ENCODE measurements around the gene ARHGDIB. TPM values are rescaled to one million over a fixed set of nuclear protein-coding genes. Genes with fewer than 3 reads are reported as not detected.

The ARHGDIB gene
- total RNA-seq, 1 donor from 2014 or later: 10.4 TPM

DNA sequence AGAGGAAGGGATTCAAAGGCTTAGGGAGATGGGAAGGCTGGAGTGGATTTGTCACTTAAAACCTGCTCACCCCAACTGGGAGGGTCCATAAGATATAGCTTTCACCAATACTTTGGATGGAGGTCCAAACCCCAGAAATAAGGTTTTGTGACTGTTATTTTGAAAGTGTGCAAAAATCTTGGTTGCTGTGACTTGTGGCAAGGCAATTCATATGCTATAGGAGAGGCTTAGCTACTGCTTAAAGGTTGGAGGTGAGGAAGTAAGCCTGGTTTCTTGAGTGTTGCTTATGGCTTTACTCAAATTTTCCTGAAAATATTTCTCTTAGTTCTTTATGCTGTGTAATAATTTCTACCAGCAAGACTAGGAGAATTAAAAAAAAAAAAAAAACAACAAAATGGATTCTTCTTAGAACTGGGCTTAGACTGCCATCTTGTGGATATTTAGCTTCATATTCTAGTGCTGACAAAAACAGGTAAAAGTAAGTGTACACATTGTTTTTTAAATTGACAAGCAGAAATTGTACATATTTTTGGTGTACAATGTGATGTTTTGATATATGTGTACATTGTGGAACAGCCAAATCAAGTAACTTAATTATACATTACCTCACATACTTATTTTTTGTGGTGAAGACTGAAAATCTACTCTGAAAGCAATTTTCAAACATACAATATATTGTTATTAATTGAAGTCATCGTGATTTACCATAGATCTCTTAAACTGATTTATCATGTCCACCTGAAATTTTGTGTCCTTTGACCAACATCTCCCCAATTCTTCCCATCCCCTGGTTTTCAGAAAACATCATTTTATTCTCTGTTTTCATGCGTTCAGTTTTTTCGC lies 34.4 kb upstream of the ARHGDIB start:
- no peaks in the 10 kb centered on the region for H3K27me3 ChIP-seq (ENCODE audit: control insufficient read depth, insufficient read depth, low read length)
- TF ChIP-seq, protein P1, sequence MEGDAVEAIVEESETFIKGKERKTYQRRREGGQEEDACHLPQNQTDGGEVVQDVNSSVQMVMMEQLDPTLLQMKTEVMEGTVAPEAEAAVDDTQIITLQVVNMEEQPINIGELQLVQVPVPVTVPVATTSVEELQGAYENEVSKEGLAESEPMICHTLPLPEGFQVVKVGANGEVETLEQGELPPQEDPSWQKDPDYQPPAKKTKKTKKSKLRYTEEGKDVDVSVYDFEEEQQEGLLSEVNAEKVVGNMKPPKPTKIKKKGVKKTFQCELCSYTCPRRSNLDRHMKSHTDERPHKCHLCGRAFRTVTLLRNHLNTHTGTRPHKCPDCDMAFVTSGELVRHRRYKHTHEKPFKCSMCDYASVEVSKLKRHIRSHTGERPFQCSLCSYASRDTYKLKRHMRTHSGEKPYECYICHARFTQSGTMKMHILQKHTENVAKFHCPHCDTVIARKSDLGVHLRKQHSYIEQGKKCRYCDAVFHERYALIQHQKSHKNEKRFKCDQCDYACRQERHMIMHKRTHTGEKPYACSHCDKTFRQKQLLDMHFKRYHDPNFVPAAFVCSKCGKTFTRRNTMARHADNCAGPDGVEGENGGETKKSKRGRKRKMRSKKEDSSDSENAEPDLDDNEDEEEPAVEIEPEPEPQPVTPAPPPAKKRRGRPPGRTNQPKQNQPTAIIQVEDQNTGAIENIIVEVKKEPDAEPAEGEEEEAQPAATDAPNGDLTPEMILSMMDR (IDR thresholded peaks at IDR 0.05; ENCODE audit: insufficient read depth, low read length, poor library complexity, severe bottlenecking): peak; percentile 44
- DNase-seq (ENCODE audit: low read depth): peak; percentile 31

DNA sequence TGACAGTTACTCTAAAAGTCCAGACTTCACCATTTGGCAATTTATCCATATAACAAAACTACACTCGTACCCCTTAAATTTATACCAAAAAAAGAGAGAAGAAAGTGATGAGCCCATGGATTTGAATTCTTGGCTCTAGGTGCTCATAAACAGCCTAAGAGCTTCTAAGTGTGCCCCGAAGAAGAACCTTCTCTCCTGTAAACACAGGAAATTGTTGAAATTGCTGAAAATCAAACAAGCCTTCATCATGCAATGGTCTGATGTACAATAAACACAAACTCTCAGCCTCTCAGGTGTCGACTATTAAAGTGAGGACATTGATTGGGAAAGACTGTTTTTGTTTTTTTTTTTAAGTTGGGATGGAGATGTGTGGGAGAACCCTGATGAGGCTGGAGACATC lies 33.2 kb upstream of the ARHGDIB start:
- TF ChIP-seq, protein P1 (IDR thresholded peaks at IDR 0.05; ENCODE audit: insufficient read depth, low read length, poor library complexity, severe bottlenecking): no peak
- DNase-seq (ENCODE audit: low read depth): no peak
- H3K4me3 ChIP-seq (ENCODE audit: low read depth, low read length): no peak overlapping the region
- H3K27me3 ChIP-seq (ENCODE audit: control insufficient read depth, insufficient read depth, low read length): no peaks in the 10 kb centered on the region
- H3K36me3 ChIP-seq (ENCODE audit: control insufficient read depth, insufficient read depth, low read length): no peaks in the 10 kb centered on the region

More for the DNA sequence above, 34.4 kb upstream of the ARHGDIB start:
- H3K36me3 ChIP-seq (ENCODE audit: control insufficient read depth, insufficient read depth, low read length): no peaks in the 10 kb centered on the region
- no peak overlapping the region for H3K4me3 ChIP-seq (ENCODE audit: low read depth, low read length)

DNA sequence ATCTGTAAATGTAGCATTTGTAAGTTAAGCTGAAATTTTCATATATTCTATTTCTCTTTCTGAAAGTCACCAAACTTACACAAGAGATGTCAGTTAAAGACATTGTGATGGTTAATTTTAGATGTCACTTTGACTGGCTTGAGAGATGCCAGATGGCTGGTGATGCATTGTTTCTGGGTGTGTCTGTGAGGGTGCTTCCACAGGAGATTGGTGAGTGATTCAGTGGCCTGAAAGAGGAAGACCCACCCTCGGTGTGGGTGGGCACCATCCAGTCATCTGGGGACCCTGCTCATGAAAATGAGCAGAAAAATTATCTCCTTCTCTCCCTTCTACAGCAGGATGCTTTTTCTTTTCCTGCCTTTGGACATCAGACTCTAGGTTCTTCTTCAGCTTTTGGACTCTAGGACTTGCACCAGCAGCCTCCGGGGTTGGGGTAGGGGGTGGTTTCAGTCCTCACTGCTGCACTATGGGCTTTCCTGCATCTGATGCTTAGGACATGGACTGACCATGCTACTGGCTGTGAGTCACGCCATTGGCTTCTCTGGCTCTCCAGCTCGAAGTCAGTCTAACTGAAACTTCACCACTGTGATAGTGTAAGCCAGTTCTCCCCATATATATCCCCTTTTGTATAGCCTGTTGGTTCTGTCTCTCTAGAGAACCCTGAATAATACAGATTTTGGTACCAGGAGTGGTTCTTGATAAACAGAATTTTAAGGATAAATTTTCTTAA lies 32.3 kb upstream of the ARHGDIB start:
- H3K36me3 ChIP-seq (ENCODE audit: control insufficient read depth, insufficient read depth, low read length): no peaks in the 10 kb centered on the region
- H3K27me3 ChIP-seq (ENCODE audit: control insufficient read depth, insufficient read depth, low read length): no peaks in the 10 kb centered on the region
- no peak overlapping the region for H3K4me3 ChIP-seq (ENCODE audit: low read depth, low read length)
- no peak for DNase-seq (ENCODE audit: low read depth)
- TF ChIP-seq, protein P1 (IDR thresholded peaks at IDR 0.05; ENCODE audit: insufficient read depth, low read length, poor library complexity, severe bottlenecking): no peak

DNA sequence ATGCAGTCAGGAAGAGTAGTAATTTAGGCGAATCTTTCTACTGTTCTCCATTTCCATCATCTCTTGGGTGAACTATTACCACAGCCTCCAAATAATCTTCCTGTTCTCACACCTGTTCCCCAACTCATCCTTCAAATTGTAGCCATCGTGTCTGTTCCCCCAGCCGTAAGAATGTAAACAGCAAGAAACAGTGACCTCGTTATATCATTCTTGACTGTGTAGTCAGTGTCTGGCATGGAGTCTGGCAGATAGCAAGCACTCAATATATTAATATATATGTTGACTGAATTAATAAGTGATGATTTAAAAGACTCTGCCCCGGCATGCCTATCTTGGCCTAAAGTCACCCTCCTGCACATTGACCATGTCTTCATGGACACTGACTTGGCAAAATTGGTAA lies 31.7 kb upstream of the ARHGDIB start:
- DNase-seq (ENCODE audit: low read depth): no peak
- H3K36me3 ChIP-seq (ENCODE audit: control insufficient read depth, insufficient read depth, low read length): no peaks in the 10 kb centered on the region
- TF ChIP-seq, protein P1 (IDR thresholded peaks at IDR 0.05; ENCODE audit: insufficient read depth, low read length, poor library complexity, severe bottlenecking): no peak
- no peak overlapping the region for H3K4me3 ChIP-seq (ENCODE audit: low read depth, low read length)
- no peaks in the 10 kb centered on the region for H3K27me3 ChIP-seq (ENCODE audit: control insufficient read depth, insufficient read depth, low read length)

DNA sequence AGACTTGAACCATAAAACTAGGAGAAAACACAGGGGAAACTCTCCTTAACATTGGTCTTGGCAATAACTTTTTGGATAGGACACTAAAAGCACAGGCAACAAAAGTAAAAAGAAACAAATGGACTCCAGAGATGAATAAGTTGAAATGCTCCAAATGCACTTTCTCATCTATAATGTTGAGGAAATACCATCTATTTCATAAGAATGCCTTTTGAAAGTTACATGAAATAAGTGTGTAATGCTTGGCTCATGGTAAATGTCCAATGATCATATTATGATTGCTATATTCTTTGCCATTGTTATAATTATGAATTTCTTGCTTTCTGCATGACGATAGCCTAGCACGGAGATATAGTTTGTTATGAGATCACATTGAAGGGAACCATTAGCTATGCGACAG lies 31.3 kb upstream of the ARHGDIB start:
- DNase-seq (ENCODE audit: low read depth): no peak
- Histone ChIP-seq H3K4me3 (ENCODE audit: low read depth, low read length) (no peak overlapping the region), H3K36me3 (ENCODE audit: control insufficient read depth, insufficient read depth, low read length) (no peaks in the 10 kb centered on the region), H3K27me3 (ENCODE audit: control insufficient read depth, insufficient read depth, low read length) (no peaks in the 10 kb centered on the region)
- TF ChIP-seq, protein P1 (IDR thresholded peaks at IDR 0.05; ENCODE audit: insufficient read depth, low read length, poor library complexity, severe bottlenecking): no peak

Data from kidney epithelial cell (primary cell).